AG09309 (cell line): Measurements from ENCODE around the gene CCDC85A.

ENCODE experiments used
- DNase-seq: peaks from one replicate; pipeline ENCODE4 v3.0.0-alpha.2; 2010; ENCODE audit warnings: low read depth
- H3K4me3 ChIP-seq: 2 replicates; pipeline ENCODE4 v1.5.1; 2011; ENCODE audit warnings: mild to moderate bottlenecking, low read depth, low read length, moderate library complexity; ENCODE audit not compliant: control insufficient read depth
- CTCF ChIP-seq: IDR thresholded peaks from 2 replicates; pipeline ENCODE4 v1.5.1; 2011; ENCODE audit warnings: mild to moderate bottlenecking, low read depth, low read length, inconsistent platforms; ENCODE audit not compliant: insufficient read depth, control insufficient read depth; ENCODE audit errors: missing control alignments

Gene CCDC85A

GRCh38 chr2:56179931-56180330 is 3.9 kb upstream of the CCDC85A start:
- DNase-seq: no peak
- TF ChIP-seq CTCF: no peak
- H3K4me3 ChIP-seq: no peak overlapping the region

GRCh38 chr2:56182420-56182819 is 1.4 kb upstream of the CCDC85A start:
- no peak for TF ChIP-seq CTCF
- no peak overlapping the region for H3K4me3 ChIP-seq
- DNase-seq: no peak

- peak overlapping the region; percentile 21 for H3K4me3 ChIP-seq
Measured at GRCh38 chr2:56184500-56185011, 766 bp downstream of the CCDC85A start.

GRCh38 chr2:56185101-56185581 is 1.4 kb downstream of the CCDC85A start:
- H3K4me3 ChIP-seq: peak overlapping the region; percentile 40
- DNase-seq: no peak
- no peak for TF ChIP-seq CTCF

More at GRCh38 chr2:56184500-56185011, 766 bp downstream of the CCDC85A start:
- no peak for DNase-seq
- no peak for TF ChIP-seq CTCF

- no peak for DNase-seq
- H3K4me3 ChIP-seq: peak overlapping the region; percentile 40
- peak; percentile 15 for TF ChIP-seq CTCF
Measured at GRCh38 chr2:56185582-56186046, 1.8 kb downstream of the CCDC85A start.

- peak; percentile 70 for TF ChIP-seq CTCF
- DNase-seq: no peak
- no peak overlapping the region for H3K4me3 ChIP-seq
Measured at GRCh38 chr2:56191617-56192016, 7.8 kb downstream of the CCDC85A start.

- TF ChIP-seq CTCF: no peak
- H3K4me3 ChIP-seq: no peak overlapping the region
- no peak for DNase-seq
Measured at GRCh38 chr2:56192664-56193305, 9.0 kb downstream of the CCDC85A start.
